ENCODE results near the gene DLX4. TPM values are rescaled to one million over a fixed set of nuclear protein-coding genes. Genes with fewer than 3 reads are reported as not detected.

DLX4 gene
- total and polyA plus RNA-seq, 2 donors (not counting 3 experiments of a cell fraction or from before 2014, with no cell fraction given) = not detected

DNA sequence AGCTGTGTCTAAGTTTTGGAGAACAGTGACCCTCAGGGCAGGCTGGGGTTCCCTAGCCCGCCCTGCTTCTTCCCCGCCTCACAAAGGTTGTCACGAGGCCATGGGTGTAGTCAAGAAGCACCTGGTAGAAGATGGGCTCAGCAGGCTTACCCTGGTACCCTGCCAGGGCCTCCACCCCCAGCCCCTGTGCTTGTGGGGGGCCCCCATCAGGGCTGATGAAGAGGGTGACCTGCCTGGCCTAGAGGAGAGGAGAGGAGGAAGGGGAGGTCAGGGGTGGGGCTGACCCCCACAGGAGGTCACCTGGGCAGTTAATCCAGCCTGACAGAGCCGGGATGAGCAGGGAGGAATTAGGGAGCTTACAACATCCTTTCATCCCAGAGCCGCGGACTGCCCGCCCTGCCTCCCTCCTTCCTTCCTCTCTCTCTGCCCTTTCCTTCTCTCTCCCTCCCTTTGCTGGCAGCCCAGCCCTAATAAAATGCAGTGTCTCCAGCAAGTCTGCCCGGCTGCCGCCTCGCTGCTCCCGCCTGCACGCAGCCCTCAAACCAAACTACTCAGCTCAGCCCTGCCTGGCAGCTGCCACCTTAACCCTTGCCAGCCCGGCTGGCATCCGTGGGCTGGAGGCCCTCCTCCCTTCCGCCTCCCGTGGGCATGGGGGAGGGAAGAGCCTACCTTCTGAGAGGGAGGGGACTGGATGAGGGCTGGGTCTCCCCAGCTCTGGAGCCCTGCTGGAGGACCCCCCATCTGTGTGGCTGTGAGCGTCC lies 18.9 kb downstream of the DLX4 start:
- Histone ChIP-seq H3K9me1 (replicated peaks; ENCODE audit: control insufficient read depth, extremely low read depth, insufficient read depth, low read length) (no peaks in the 10 kb centered on the region), H3K36me3 (ENCODE audit: control insufficient read depth in 2 of 2, extremely low read depth in 1 of 2, insufficient read depth in 2 of 2, low read length in 2 of 2) (no peaks in the 10 kb centered on the region), H3K9ac (replicated peaks; ENCODE audit: extremely low read depth, insufficient read depth, low read length) (no peak overlapping the region), H3K4me2 (ENCODE audit: insufficient read depth, low read length) (no peak overlapping the region), H4K20me1 (replicated peaks; ENCODE audit: control insufficient read depth, extremely low read depth, insufficient read depth, low read length) (no peaks in the 10 kb centered on the region), H3K4me3 (replicated peaks in 1 of 3; ENCODE audit: insufficient read depth in 1 of 3, low read depth in 1 of 3, low read length in 3 of 3) (no peak overlapping the region), H3K79me2 (ENCODE audit: control insufficient read depth, insufficient read depth, low read length) (no peaks in the 10 kb centered on the region), H2AFZ (ENCODE audit: low read depth, low read length) (no peak overlapping the region), H3K27me3 (ENCODE audit: control insufficient read depth in 2 of 2, insufficient read depth in 2 of 2, low read length in 2 of 2) (peaks cover 30 to 46% of the 10 kb centered on the region in 2 experiments), H3K9me3 (replicated peaks; ENCODE audit: control insufficient read depth, insufficient read depth, low read length) (no peaks in the 10 kb centered on the region), H3K27ac (ENCODE audit: insufficient read depth, low read depth, low read length) (no peak overlapping the region), H3K4me1 (ENCODE audit: control insufficient read depth, extremely low read depth, insufficient read depth, low read length) (no peaks in the 10 kb centered on the region)
- ChIA-PET POLR2A (no interaction called here), CTCF (interaction anchor here (0.8 to 7.5 kb wide), 3 partner anchors 9 to 430 kb away, joined by 3 to 63 read pairs (median 3); partner anchors contain the start of gene DLX3)
- TF ChIP-seq POLR2A (IDR thresholded peaks at IDR 0.05; ENCODE audit: low read depth, low read length) = no peak
- no peak for TF ChIP-seq JUN (IDR thresholded peaks at IDR 0.05; ENCODE audit: borderline replicate concordance, insufficient read depth, insufficient read length, low read depth)
- TF ChIP-seq MAX (IDR thresholded peaks at IDR 0.05; ENCODE audit: insufficient read depth, insufficient read length) = no peak
- no peak for TF ChIP-seq POLR2AphosphoS5 (IDR thresholded peaks at IDR 0.05; ENCODE audit: insufficient read depth, low read depth, low read length)
- no peak for TF ChIP-seq GATA2 (IDR thresholded peaks at IDR 0.05; ENCODE audit: insufficient read depth, insufficient read length, low read depth, low read length)
- TF ChIP-seq MYC (IDR thresholded peaks at IDR 0.05; ENCODE audit: low read depth, low read length) = no peak
- TF ChIP-seq FOS (IDR thresholded peaks at IDR 0.05; ENCODE audit: borderline replicate concordance, insufficient read depth, low read length) = no peak
- TF ChIP-seq EZH2 (IDR thresholded peaks at IDR 0.05; ENCODE audit: borderline replicate concordance, low read depth, low read length, severe bottlenecking) = no peak
- TF ChIP-seq, protein P1, sequence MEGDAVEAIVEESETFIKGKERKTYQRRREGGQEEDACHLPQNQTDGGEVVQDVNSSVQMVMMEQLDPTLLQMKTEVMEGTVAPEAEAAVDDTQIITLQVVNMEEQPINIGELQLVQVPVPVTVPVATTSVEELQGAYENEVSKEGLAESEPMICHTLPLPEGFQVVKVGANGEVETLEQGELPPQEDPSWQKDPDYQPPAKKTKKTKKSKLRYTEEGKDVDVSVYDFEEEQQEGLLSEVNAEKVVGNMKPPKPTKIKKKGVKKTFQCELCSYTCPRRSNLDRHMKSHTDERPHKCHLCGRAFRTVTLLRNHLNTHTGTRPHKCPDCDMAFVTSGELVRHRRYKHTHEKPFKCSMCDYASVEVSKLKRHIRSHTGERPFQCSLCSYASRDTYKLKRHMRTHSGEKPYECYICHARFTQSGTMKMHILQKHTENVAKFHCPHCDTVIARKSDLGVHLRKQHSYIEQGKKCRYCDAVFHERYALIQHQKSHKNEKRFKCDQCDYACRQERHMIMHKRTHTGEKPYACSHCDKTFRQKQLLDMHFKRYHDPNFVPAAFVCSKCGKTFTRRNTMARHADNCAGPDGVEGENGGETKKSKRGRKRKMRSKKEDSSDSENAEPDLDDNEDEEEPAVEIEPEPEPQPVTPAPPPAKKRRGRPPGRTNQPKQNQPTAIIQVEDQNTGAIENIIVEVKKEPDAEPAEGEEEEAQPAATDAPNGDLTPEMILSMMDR (IDR thresholded peaks at IDR 0.05; ENCODE audit: extremely low read depth in 1 of 2, insufficient read depth in 1 of 2, low read depth in 1 of 2, low read length in 2 of 2) = no peak
- dilution Hi-C loops (cut with MboI; ENCODE audit: extremely low pct_ligation_motif_present, low sequenced_read_pairs) = no loop called here
- no TSS peak for BruUV-seq (replicated peaks)
- intact Hi-C loops (cut with micrococcal nuclease) = no loop called here
- FAIRE-seq = no peak
- no peak for DNase-seq (ENCODE audit: low read depth, low spot score)

Data from endothelial cell of umbilical vein (primary cell).